Measurements from ENCODE around the gene ADH5.

- TF ChIP-seq CTCF (IDR thresholded peaks at IDR 0.05) (no peak), EZH2 (IDR thresholded peaks at IDR 0.05; ENCODE audit: borderline replicate concordance, insufficient read depth, low read depth, low read length, poor library complexity, severe bottlenecking) (no peak)
These were observed 61.3 kb downstream of the ADH5 start for GRCh38 chr4:99027304-99027703.
